SK-MEL-5 (cell line): Measurements from ENCODE around the gene MVD. TPM values are rescaled to one million over a fixed set of nuclear protein-coding genes. Genes with fewer than 3 reads are reported as not detected.

Experiments used
- DNase-seq: peaks from one replicate; pipeline ENCODE4 v3.0.0-alpha.2; 2016; ENCODE audit warnings: low read depth, low spot score
- in situ Hi-C: cut with HindIII; loops from 2 replicates; pipeline ENCODE4 v1.10.0; 2016; ENCODE audit warnings: low sequenced_read_pairs, high pct_unique_total_duplicates, low pct_unique_long_range_greater_than_20kb
- total RNA-seq: library from RNA; depleted of rRNA; stranded (reverse); fragments of >200 nt; shearing (Covaris generic); gene quantifications from 2 replicates; pipeline ENCODE4 v1.2.3, GENCODE V29; 2014

The MVD gene
- total RNA-seq, 1 experiment from 2014 or later = 13.0 TPM

- in situ Hi-C loops = no loop called here
- no peak for DNase-seq
These were observed 36.3 kb upstream of the MVD start for GRCh38 chr16:88699180-88699579.

DNA sequence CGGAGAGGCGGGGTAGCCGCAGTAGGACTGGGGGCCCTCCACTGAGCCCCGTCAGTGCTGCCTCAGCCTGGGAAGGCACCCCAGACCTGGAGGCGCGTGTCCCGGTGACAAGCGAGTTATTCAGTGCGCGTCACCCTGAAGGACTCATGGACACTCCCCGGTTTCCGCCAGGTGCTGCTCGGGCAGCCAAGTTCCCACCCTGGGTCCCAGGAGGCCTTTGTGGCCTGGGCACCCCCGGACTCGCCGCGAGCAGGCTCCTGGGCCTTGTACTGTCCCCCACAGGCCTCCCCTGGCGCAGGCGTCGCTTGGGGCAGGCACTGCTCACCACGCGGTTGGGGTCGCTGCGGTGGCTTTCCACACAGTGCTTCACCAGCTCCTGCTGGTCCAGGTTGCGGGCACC is 35.8 kb upstream of the MVD start:
- no peak for DNase-seq
- in situ Hi-C loops = no loop called here

DNA sequence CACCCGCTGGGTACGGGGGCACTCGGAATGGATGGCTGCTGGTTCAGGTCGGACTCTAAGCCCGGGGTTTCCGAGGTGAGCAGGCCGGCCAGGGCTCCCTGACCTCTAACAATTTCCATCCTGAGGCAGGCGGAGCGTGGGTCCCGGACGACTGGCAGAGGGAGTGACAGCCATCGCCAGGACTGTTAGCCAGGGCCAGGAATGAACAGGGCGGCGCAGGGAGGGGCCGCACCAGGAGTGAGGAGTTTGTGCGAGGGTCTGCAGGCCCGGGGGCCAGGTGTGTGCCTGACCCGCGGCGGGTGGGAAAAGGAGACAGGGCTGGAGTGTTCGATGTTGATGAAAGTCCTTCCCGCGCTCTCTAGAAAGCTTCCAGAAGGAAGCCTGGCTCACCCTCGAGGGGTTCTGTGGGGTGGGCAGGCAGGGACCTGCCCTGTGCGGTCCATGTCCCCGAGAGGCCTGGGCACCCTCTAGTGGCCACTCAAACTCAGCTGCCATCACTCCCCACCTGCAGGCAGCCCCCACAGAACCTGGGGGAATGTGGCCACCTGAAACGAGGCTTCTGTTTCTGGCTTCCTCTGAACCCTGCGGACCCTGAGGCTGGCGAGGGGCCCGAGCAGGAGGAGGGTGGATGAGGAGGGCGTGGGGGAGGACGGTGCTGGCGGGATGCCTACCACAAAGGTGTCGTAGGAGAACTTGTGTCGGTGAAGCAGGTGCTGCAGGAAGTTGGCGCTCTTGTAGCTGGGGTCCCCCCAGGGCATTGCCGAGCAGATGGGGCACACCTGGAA is 35.1 kb upstream of the MVD start:
- in situ Hi-C loops = no loop called here
- no peak for DNase-seq

DNA sequence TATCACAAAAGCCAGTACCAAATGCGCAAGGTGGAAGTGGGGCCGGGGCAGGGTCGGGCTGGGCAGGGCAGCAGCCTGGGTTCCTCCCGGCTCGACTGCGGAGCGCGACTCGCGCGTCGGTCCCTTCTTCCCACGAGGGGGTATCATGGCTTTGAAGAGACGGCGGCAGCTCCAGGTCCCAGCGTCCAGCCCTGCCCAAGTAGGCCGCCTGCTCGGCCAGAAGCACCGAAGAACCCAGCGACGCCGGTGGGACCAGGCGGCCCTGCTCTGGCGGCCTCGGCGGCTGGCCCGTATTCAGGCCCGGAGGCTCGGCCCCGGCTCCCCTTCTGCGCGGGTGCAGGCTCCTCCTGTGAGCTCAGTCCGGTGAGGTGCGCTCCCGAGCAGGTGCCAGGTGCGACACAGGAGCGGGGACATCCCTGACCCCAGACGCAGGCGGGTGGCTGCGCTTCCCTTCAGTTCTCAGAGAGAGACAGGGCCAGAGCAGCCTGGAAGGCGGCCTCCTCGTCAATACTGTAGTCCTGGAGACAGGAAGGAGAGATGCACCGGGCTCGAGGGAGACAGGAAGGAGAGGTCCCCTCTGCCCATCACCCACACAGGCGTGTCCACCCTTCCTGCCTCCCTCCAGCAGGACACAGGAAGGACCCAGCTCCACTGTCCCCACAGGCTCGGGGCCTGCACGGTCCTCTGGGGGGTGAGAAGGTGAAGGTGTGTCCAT is 34.4 kb upstream of the MVD start:
- DNase-seq = no peak
- in situ Hi-C loops = no loop called here

- in situ Hi-C loops = no loop called here
These were observed 33.5 kb upstream of the MVD start for GRCh38 chr16:88696441-88696840.

DNA sequence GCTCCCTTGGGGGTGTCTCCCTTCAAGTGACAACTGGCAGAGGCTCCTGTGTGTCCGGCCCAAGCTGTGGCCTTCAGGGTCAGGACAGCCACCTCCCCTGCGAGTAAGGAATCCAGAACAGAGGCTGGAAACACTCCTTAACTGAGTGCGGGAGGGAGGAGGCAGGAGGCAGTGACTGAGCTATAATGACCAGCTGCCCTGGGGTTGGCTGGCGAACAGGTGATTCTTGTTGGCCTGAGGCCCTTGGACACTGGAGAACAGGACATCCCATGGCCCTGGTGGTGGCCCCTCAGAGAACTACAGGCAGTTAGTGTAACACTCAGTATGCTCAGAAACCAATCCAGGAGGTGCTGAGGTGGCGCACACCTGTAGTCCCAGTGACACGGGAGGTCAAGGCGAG is 32.9 kb upstream of the MVD start:
- DNase-seq = no peak
- in situ Hi-C loops = no loop called here

More at GRCh38 chr16:88696441-88696840, 33.5 kb upstream of the MVD start:
- DNase-seq = no peak

DNA sequence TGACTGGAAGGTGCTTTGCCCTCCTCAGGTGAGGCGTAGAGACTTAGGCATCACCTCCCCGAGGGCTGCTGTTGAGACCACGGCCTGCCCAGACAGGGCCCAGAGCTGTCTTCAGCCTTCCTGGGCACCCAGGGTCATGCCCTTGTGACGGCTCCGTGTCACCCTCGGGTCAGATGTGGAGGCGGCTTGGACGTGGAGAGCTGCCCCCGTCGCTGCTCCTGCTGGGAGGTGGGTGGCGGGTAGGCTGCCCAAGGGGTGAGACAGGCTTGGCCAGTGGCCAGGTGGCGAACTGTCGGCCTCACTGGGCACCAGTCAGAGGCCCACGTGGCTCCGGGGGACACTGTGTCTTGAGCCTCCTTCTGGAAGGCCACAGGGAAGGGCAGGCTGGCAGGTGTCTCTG is 32.3 kb upstream of the MVD start:
- DNase-seq = no peak
- in situ Hi-C loops = no loop called here

DNA sequence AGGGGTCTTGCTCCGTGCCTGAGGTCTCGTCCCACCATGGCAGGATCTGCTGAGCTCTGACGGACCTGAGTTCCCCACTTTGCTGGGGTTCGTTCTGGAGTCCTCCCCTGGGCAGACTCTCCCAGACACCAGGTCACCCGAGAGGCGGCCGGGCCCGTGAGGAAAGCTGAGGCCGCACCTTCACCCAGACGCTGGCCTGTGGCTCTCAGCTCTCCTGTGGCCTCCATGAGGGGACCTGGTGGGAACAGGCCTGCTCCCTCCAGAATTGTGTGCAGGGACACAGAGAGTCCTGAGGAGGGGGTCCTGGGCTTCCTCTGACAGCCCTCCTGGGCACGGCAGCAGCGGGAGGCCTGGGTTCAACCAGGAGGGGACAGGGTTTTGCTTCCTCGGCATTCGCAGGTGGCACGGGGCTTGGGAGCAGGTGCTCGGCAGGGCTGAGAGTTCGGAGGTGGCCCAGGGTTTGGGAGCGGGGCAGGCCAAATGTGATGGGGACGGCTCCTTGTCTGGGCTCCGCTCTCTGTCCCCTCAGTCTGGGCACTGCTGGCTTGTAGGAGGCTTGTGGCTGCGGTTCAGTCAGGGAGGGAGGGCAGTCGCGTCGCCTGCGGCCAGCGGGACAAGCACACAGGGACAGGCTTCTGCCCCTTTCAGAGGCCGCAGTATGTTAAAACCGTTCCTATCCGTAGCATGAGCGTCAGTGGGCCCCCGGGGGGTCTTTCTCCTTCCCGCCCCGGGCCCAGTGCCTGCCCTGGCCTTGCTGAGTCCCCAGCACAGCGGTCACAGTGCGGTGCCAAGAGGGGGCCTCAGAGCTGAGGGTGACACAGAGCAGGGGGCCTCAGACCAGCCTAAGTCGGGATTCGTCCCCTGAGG is 31.6 kb upstream of the MVD start:
- in situ Hi-C loops = no loop called here
- DNase-seq = no peak

DNA sequence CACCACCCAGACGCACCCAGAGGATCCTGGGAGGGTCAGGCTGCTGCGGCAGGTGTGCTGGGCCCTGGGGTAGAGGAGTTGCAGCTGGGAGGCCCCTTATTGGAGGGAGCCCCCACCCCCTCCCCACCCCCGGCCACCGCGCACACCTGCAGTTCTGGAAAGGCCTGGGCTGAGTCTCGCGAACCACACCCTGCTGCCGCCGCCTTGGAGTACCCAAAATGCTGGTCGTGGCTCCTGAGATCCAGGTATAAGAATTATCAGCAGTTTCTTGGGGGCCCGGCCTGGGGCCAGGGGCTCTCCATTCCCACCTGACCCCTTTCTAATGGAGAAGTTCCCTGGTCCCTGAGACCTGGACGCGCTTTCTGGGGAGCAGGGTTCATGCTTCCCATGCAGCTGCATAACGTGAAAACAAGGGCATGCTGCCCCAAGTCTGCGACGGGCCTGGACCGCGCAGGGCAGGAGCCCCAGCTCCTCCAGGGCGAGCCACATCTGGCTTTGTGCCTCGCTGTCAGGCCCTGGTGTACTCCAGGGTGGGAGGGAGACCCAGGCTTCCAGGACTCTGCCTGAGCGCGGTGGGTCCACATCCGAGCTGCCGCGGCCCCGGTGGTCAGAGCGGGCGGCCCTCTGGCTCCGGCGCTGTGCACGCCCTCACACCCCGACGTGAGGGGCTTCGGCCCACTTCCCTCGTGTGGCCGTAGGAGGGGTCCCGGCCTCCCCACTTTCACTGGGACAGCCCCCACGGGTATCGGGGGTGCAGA is 30.7 kb upstream of the MVD start:
- no peak for DNase-seq
- in situ Hi-C loops = no loop called here

- in situ Hi-C loops = no loop called here
- no peak for DNase-seq
These were observed 30.0 kb upstream of the MVD start for GRCh38 chr16:88692861-88693260.

DNA sequence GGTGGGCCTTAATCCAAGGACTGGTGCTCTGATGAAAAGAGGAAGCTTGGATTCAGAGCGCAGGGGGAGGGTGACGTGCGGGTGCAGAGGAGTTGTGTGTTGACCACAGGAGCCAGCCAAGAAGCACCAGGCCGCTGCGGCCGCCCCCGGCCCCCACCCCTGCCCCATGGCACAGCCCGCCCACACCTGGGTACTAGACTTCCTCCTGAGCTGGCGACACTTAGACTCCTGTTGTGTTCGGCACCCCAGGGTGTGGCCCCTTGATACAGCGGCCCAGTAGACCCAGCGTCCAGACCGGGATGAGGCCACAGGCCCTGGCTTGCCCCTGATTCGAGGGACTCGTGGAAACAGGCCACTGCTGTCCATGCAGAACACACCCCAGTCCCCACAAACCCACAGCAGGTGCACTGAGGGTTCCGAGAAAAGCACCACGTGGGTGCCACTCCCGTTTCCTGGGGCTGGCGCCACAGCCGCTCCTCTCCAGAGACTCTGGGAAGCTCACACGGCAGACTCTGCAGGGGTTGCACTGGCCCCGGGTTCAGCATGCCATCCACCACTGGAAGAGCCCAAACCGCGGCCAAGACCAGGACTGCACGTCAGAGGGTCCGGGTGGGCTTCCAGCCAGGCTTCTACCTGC is 29.2 kb upstream of the MVD start:
- no peak for DNase-seq
- in situ Hi-C loops = no loop called here

- in situ Hi-C loops = no loop called here
- no peak for DNase-seq
These were observed 28.4 kb upstream of the MVD start for GRCh38 chr16:88691129-88691813.

GRCh38 chr16:88690341-88691128 is 27.6 kb upstream of the MVD start:
- DNase-seq = no peak
- in situ Hi-C loops = no loop called here

- DNase-seq = no peak
- in situ Hi-C loops = no loop called here
These were observed 25.3 kb upstream of the MVD start for GRCh38 chr16:88688013-88688778.

GRCh38 chr16:88687676-88688012 is 24.8 kb upstream of the MVD start:
- DNase-seq = no peak
- in situ Hi-C loops = no loop called here

- in situ Hi-C loops = no loop called here
- DNase-seq = no peak
These were observed 24.3 kb upstream of the MVD start for GRCh38 chr16:88687254-88687576.
